Thyroid gland (tissue), 4 donors: ENCODE results near the gene ERMARD.

Experiments used
- POLR2A ChIP-seq, 2 donors: fragments of 450-650 bp; IDR thresholded peaks; one replicate each; pipeline ENCODE4 v1.6.1; 2017; ENCODE audit warnings: antibody characterized with exemption in 2 of 2, mild to moderate bottlenecking in 2 of 2, moderate library complexity in 1 of 2
- TF ChIP-seq, protein P1 (sequence below), 6 experiments: fragments of 200-600 bp in 3 of 6; fragments of 450-650 bp in 3 of 6; sonication (generic) in 3 of 6; IDR thresholded peaks; one replicate each; pipeline ENCODE4 v1.5.1; 2016 to 2019; ENCODE audit warnings: antibody characterized with exemption in 6 of 6, mild to moderate bottlenecking in 2 of 6, inconsistent platforms in 1 of 6, moderate library complexity in 1 of 6

GRCh38 chr6:169825558-169826225 lies 74.3 kb downstream of the ERMARD start:
- TF ChIP-seq, protein P1, sequence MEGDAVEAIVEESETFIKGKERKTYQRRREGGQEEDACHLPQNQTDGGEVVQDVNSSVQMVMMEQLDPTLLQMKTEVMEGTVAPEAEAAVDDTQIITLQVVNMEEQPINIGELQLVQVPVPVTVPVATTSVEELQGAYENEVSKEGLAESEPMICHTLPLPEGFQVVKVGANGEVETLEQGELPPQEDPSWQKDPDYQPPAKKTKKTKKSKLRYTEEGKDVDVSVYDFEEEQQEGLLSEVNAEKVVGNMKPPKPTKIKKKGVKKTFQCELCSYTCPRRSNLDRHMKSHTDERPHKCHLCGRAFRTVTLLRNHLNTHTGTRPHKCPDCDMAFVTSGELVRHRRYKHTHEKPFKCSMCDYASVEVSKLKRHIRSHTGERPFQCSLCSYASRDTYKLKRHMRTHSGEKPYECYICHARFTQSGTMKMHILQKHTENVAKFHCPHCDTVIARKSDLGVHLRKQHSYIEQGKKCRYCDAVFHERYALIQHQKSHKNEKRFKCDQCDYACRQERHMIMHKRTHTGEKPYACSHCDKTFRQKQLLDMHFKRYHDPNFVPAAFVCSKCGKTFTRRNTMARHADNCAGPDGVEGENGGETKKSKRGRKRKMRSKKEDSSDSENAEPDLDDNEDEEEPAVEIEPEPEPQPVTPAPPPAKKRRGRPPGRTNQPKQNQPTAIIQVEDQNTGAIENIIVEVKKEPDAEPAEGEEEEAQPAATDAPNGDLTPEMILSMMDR (IDR thresholded peaks at IDR 0.05), result no peak
- no peak for TF ChIP-seq POLR2A (IDR thresholded peaks at IDR 0.05)
